Aorta (tissue), 5 donors: Measurements from ENCODE around the gene PNMA8C. TPM values are rescaled to one million over a fixed set of nuclear protein-coding genes. Genes with fewer than 3 reads are reported as not detected.

ENCODE experiments used
- ATAC-seq: fragments of 200-7000 bp; cut with Tn5 transposase; one replicate; pipeline ENCODE4 v1.9.1; 2022; ENCODE audit warnings: moderate library complexity; ENCODE audit not compliant: low FRiP score
- DNase-seq, 2 donors: peaks; one replicate each; pipeline ENCODE4 v3.0.0-alpha.2; 2020
- H3K27ac ChIP-seq, 2 donors: one replicate each; pipeline ENCODE4 v1.5.1; 2013; ENCODE audit warnings: low read length in 2 of 2, mild to moderate bottlenecking in 2 of 2, moderate library complexity in 2 of 2, control low read depth in 1 of 2, inconsistent platforms in 1 of 2, low read depth in 1 of 2
- H3K27me3 ChIP-seq, 2 donors: one replicate each; pipeline ENCODE4 v1.6.1; 2013; ENCODE audit warnings: control low read depth in 1 of 2, low read length in 1 of 2, mild to moderate bottlenecking in 1 of 2, moderate library complexity in 1 of 2; ENCODE audit not compliant: insufficient read depth in 2 of 2, control insufficient read depth in 1 of 2
- H3K36me3 ChIP-seq, 2 donors: one replicate each; pipeline ENCODE4 v1.6.1; 2013; ENCODE audit warnings: control low read depth in 1 of 2, low read length in 1 of 2, mild to moderate bottlenecking in 1 of 2; ENCODE audit not compliant: insufficient read depth in 2 of 2, control insufficient read depth in 1 of 2
- H3K4me1 ChIP-seq, 2 donors: one replicate each; pipeline ENCODE4 v1.6.1; 2013; ENCODE audit warnings: low read length in 2 of 2, control low read depth in 1 of 2, mild to moderate bottlenecking in 1 of 2, moderate library complexity in 1 of 2; ENCODE audit not compliant: insufficient read depth in 2 of 2, control insufficient read depth in 1 of 2
- H3K4me3 ChIP-seq, 2 donors: one replicate each; pipeline ENCODE4 v1.5.1; 2013; ENCODE audit warnings: low read length in 2 of 2, control low read depth in 1 of 2, mild to moderate bottlenecking in 1 of 2
- H3K9me3 ChIP-seq: one replicate; pipeline ENCODE4 v1.6.1; 2013; ENCODE audit warnings: mild to moderate bottlenecking, low read length; ENCODE audit not compliant: control insufficient read depth
- WGBS, 2 donors: extraction: QIAGEN DNeasy Blood & Tissue Kit; methylation state at CpG; one replicate each; pipeline ENCODE4 v1.1.7; 2013; 5-methylcytosine and 5-hydroxymethylcytosine counted together
- intact Hi-C, 2 donors: fragments of 100-400 bp; cut with DNase I; formaldehyde crosslinking; loops; one replicate each; pipeline versions ENCODE4 v1.14.2 to v1.15.0; 2022
- polyA plus RNA-seq, 2 donors: library from polyadenylated mRNA; stranded (reverse); fragments of 200-250 nt; gene quantifications; one replicate each; pipeline ENCODE4 v1.2.3, GENCODE V29; 2013
- total RNA-seq, 2 donors: library from RNA; stranded (reverse); fragmentation: NEBNext Ultra II Directional; extraction: Animal tissue kit (Norgen Biotek cat#: 25700); gene quantifications; one replicate each; pipeline ENCODE4 v1.2.1, GENCODE V29; 2021
- donor health status: healthy with polysubstance abuse.
- donor health status: Bipolar disorder and iron deficiency.
- donor health status: DM: no; HTN: no; CAD: no.
- donor health status: DM: no; HTN: no; CAD: no.
- donor health status: DM: yes; HTN: yes; CAD: no.

The PNMA8C gene
- total and polyA plus RNA-seq, 4 donors, result 1.2 to 4.3 (median 2.4) TPM

DNA sequence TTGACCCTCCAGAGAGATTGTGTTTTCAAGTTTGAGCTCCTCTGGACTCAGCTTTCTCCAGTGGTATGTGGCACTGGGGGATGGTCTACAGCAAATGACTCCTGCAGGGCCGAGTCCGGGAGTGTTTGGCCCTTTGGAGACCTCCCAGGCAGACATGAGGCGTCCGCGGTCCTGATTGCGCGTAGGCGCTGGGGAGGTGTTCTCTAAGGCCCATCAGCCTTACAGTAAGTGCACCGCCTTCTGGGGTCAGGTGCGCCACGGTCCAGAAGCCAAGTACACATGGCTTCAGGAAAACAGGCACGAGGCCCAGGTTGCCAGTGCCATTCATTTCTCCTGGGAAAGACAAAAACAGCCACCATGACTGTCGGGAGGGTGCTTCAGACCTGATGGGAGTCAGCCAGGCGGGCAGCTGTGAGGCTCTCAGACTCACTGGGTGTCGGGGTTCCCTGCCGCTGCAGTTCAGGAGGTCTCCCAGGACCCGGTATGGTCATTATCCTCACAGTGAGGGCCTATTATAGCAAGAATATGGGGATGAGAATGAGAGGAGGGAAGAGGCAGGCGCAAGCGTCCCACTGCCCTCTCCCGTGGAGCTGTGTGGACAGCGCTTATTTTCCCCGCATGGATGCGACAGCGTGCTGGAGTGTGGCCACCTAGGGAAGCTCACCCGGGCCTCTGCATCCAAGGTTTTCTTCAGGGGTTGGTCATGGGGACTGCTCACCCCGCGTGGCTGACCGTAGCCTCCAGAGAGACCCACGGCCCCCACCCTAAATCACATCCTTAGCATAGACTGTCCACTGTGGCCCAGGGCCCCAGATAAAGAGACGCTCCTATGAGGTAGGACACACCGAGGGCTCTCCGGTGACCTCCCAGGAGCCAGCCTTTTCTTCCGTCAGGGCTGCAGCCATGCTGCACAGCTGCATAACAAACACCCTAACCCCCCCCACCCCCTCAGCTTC lies 37.2 kb downstream of the PNMA8C start:
- H3K36me3 ChIP-seq, result peaks cover 0 to 1% of the 10 kb centered on the region in 2 donors
- no peaks in the 10 kb centered on the region for H3K27me3 ChIP-seq
- DNase-seq, result peak in 1 of 2 donors; percentile 53
- intact Hi-C loops, result no loop called here
- 81 to 82% methylated on average over 33 of the region's 33 CpGs for WGBS, 2 donors
- H3K4me3 ChIP-seq, result no peak overlapping the region
- no peaks in the 10 kb centered on the region for H3K4me1 ChIP-seq
- ATAC-seq, result no peak
- H3K9me3 ChIP-seq, result no peaks in the 10 kb centered on the region
- no peak overlapping the region for H3K27ac ChIP-seq

DNA sequence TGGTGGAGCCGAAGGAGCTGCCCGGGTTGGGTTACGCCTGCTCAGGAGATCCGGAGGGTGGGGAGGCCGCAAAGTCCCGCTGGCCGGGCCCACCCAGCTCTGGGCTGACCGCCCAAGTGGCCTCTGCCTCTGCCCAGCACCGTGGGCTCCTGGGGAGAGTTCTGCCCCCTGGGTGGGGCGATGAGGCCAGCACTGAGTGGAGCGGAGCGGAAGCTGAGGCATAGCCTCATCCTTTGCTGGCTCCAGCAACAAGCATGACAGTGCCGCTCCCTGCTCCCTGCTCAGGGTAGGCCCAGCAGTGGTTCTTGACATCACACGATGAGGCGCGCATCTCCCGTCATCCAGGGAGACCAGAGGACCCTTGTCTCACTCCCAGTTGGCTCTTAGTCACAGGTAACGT lies 37.9 kb downstream of the PNMA8C start:
- H3K27me3 ChIP-seq, result no peaks in the 10 kb centered on the region
- H3K4me3 ChIP-seq, result no peak overlapping the region
- 88 to 89% methylated on average over 18 of the region's 18 CpGs for WGBS, 2 donors
- intact Hi-C loops, result no loop called here
- peak; percentile 20 for ATAC-seq
- H3K27ac ChIP-seq, result no peak overlapping the region
- H3K36me3 ChIP-seq, result peaks cover 0 to 1% of the 10 kb centered on the region in 2 donors
- no peaks in the 10 kb centered on the region for H3K4me1 ChIP-seq
- H3K9me3 ChIP-seq, result no peaks in the 10 kb centered on the region
- peak; percentile 64 to 82 for DNase-seq

DNA sequence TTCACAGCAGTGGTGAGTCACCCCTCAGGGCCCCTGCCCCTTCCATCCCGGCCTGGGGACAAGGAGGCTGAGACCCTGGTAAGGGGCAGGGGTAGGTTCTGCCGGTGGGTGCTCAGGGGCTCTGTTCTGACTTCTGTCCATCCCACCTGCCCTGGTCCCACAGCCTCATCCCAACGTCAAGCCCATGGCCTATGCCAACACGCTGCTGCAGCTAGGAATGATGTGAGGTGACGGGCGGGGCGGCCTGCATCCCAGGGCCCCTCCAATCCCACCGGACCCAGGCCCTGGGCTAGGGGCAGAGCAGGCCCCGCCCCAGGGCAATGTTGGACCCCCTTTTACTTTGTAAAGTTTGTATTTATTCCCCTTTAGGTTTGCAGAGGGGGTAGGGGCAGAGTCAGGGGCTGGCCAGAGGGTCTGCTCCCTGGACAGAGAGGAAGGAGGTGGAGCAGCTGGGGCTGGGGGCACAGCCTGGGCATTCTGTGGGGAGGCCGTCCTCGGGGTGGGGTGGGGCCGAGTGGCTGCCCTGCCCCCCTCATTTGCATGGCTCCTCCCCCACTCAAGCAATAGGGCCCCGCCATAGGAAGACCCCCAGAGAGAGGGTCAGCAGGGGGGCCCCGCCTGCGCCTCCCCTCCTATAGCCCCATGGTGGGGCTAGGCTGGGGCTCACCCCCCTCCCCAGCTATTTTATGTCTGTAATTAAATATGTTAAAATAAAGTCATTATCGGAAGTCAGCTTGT lies 38.4 kb downstream of the PNMA8C start:
- 89 to 92% methylated on average over 15 to 16 of the region's 16 CpGs for WGBS, 2 donors
- no peaks in the 10 kb centered on the region for H3K27me3 ChIP-seq
- peaks cover 0 to 1% of the 10 kb centered on the region in 2 donors for H3K36me3 ChIP-seq
- no peaks in the 10 kb centered on the region for H3K9me3 ChIP-seq
- H3K4me1 ChIP-seq, result no peaks in the 10 kb centered on the region
- no peak overlapping the region for H3K4me3 ChIP-seq
- ATAC-seq, result no peak
- no peak overlapping the region for H3K27ac ChIP-seq
- intact Hi-C loops, result no loop called here
- DNase-seq, result peak; percentile 43 to 66

DNA sequence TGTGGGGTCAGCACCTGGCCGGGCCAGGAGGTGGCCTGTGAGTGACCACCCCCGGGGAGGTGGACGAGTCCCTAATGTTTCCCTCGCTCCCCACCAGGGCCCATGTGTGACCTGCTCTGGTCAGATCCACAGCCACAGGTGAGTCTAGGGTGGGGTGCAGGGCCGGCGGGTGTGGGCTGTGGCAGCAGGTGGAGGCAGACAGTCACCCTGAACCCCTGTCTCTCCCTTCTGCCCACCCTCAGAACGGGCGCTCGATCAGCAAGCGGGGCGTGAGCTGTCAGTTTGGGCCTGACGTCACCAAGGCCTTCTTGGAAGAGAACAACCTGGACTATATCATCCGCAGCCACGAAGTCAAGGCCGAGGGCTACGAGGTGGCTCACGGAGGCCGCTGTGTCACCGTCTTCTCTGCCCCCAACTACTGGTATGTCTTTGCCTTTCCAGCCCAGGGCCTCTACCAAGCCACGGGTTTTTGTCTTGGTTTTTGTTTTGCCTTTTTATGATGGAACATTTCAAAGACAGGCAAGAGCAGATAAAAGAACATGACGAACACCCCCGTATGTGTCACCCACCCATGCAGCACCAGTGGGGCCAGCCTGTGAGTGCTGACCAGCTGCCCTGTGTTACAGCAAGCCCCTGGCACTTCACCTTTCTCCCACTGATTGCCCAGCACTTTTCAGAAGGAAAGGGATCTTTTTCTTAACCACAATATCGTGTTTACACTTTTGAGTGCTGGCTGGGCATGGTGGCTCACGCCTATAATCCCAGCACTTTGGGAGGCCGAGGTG lies 40.2 kb downstream of the PNMA8C start:
- DNase-seq, result peak in 1 of 2 donors; percentile 36
- H3K36me3 ChIP-seq, result peaks cover 0 to 4% of the 10 kb centered on the region in 2 donors
- intact Hi-C loops, result no loop called here

DNA sequence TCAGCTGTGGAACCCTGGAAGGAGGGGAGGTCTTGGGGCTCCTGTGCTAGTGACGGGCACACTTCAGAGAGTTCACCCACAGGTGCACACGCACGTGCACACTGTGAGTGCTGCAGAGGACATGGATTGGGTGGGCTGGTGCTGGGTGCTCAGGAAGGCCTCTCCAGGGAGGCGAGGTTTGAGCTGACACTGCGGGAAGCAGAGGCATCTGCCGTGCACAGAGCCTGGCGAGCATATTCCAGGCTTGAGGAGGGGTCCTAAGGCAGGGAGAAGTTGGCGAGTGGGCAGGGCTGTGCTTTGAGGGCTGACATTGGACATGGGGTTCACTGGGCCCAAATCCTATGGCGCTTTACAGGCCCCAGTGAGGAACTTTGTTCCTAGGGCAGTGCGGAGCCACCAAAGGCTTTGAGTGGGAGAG lies 41.0 kb downstream of the PNMA8C start:
- Histone ChIP-seq H3K36me3 (peaks cover 0 to 4% of the 10 kb centered on the region in 2 donors), H3K9me3 (no peaks in the 10 kb centered on the region), H3K27ac (no peak overlapping the region), H3K4me1 (no peaks in the 10 kb centered on the region), H3K27me3 (no peaks in the 10 kb centered on the region), H3K4me3 (no peak overlapping the region)
- intact Hi-C loops, result no loop called here
- ATAC-seq (no peak), DNase-seq (peak in 1 of 2 donors; percentile 53)
- WGBS, 2 donors, result 88 to 90% methylated on average over 10 of the region's 10 CpGs

More for the DNA sequence above, 40.2 kb downstream of the PNMA8C start:
- Histone ChIP-seq H3K27ac (no peak overlapping the region), H3K4me1 (no peaks in the 10 kb centered on the region), H3K4me3 (no peak overlapping the region), H3K9me3 (no peaks in the 10 kb centered on the region), H3K27me3 (no peaks in the 10 kb centered on the region)
- WGBS, 2 donors, result 90% methylated on average over 24 to 25 of the region's 25 CpGs
- no peak for ATAC-seq

DNA sequence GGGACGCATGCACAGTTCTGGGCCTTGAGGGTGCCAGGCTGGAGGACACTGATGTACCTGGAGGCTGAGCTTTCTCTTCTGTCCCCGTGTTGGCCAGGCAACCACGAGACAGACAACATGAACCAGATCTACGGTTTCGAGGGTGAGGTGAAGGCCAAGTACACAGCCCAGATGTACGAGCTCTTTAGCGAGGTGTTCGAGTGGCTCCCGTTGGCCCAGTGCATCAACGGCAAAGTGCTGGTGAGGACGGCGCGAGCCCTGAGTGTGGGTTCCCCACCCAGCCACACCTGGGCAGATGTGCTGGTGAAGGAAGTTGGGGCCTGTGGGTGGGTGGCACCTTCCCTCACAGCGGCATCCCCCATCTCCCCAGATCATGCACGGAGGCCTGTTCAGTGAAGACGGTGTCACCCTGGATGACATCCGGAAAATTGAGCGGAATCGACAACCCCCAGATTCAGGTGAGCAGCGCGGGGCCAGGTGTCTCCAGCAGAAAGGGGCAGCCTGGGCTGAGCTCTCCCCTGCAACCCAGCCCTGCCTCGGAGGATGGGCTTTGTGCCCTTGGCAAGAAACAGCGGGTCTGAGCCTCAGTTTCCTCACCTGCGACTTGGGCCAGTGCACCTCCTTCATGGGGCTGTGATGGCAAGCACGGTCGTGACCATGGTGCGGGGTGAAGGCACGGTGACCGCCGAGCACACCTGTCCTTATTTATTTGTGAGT lies 41.6 kb downstream of the PNMA8C start:
- ATAC-seq (no peak), DNase-seq (no peak)
- Histone ChIP-seq H3K36me3 (peaks cover 0 to 4% of the 10 kb centered on the region in 2 donors), H3K27me3 (no peaks in the 10 kb centered on the region), H3K4me1 (no peaks in the 10 kb centered on the region), H3K27ac (no peak overlapping the region), H3K9me3 (no peaks in the 10 kb centered on the region), H3K4me3 (no peak overlapping the region)
- intact Hi-C loops, result no loop called here
- 92 to 93% methylated on average over 30 of the region's 30 CpGs for WGBS, 2 donors

DNA sequence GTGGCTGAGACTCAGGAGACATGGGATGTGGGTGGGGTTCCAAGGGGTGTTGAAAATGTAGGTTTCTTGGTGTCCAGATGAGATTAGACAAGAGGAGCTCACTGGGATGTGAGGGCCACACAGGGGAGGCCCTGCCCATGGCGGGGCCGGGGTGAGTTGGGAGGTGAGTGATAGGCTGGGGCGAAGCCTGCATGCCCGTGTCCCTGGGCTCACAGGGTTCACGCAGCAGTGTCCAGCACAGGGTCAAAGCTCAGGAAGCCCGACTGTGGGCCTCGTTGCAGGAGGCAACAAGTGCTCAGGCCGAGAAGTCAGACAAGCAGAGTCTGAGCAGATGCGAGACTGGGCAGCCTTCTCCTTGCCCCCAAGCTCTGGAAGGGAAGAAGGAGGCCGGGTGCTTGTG lies 42.6 kb downstream of the PNMA8C start:
- Histone ChIP-seq H3K4me1 (no peaks in the 10 kb centered on the region), H3K27me3 (no peaks in the 10 kb centered on the region), H3K4me3 (no peak overlapping the region), H3K36me3 (peaks cover 0 to 7% of the 10 kb centered on the region in 2 donors), H3K9me3 (no peaks in the 10 kb centered on the region), H3K27ac (no peak overlapping the region)
- intact Hi-C loops, result no loop called here
- 89 to 92% methylated on average over 10 of the region's 10 CpGs for WGBS, 2 donors
- no peak for ATAC-seq
- peak in 1 of 2 donors; percentile 41 for DNase-seq

DNA sequence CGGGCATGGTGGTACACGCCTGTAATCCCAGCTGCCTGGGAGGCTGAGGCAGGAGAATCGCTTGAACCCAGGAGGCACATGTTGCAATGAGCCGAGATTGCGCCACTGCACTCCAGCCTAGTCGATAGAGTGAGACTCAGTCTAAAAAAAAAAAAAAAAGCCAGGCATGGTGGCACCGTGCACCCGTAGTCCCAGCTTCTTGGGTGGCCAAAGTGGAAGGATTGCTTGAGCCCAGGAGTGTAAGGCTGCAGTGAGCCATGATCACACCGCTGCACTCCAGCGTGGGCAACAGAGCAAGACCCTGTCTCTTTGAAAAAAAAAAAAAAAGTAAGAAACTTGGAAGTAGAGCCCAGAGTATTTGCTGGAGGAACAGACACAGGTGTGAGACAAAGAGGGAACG lies 43.1 kb downstream of the PNMA8C start:
- Histone ChIP-seq H3K27ac (no peak overlapping the region), H3K4me3 (no peak overlapping the region), H3K36me3 (peaks cover 0 to 7% of the 10 kb centered on the region in 2 donors), H3K4me1 (no peaks in the 10 kb centered on the region), H3K27me3 (no peaks in the 10 kb centered on the region), H3K9me3 (no peaks in the 10 kb centered on the region)
- intact Hi-C loops, result no loop called here
- 86 to 87% methylated on average over 11 of the region's 11 CpGs for WGBS, 2 donors
- peak in 1 of 2 donors; percentile 26 for DNase-seq
- no peak for ATAC-seq
